Measurements from ENCODE around the gene OR5J2. TPM values are rescaled to one million over a fixed set of nuclear protein-coding genes. Genes with fewer than 3 reads are reported as not detected.

The OR5J2 gene
- total and polyA plus RNA-seq, 2 of the 4 experiments (the other 2 are of a cell fraction), result not detected

- H3K9me3 ChIP-seq (ENCODE audit: control insufficient read depth, insufficient read depth, low read length), result peaks cover 10% of the 10 kb centered on the region
- CTCF ChIA-PET, result no interaction called here
- no peaks in the 10 kb centered on the region for H3K79me1 ChIP-seq (ENCODE audit: low read depth in 1 of 2, low read length in 2 of 2)
- no peak overlapping the region for H2AK5ac ChIP-seq (ENCODE audit: low read depth, low read length)
- POLR2A ChIA-PET (ENCODE audit: unreplicated experiment), result no interaction called here
- H3K27ac ChIP-seq (ENCODE audit: insufficient read depth, low read length), result no peak overlapping the region
- intact Hi-C loops (cut with micrococcal nuclease), result no loop called here
- BruUV-seq (replicated peaks), result no TSS peak
- H3K4me1 ChIP-seq (ENCODE audit: control insufficient read depth, insufficient read depth, low read length), result no peaks in the 10 kb centered on the region
- H3K18ac ChIP-seq (ENCODE audit: low read depth, low read length), result no peak overlapping the region
- H3K36me3 ChIP-seq (ENCODE audit: control insufficient read depth, insufficient read depth, low read length), result no peaks in the 10 kb centered on the region
- no peak overlapping the region for H3K4me3 ChIP-seq (ENCODE audit: insufficient read depth, low read depth, low read length)
- no peaks in the 10 kb centered on the region for H3K27me3 ChIP-seq (ENCODE audit: control insufficient read depth, insufficient read depth, low read length)
- no peak overlapping the region for H3K56ac ChIP-seq (ENCODE audit: extremely low read depth, insufficient read depth, low read length)
- H2BK15ac ChIP-seq (ENCODE audit: low read depth, low read length), result no peak overlapping the region
- no peak overlapping the region for H3K9ac ChIP-seq (ENCODE audit: low read depth, low read length)
- no peak overlapping the region for H3K23ac ChIP-seq (ENCODE audit: low read depth, low read length)
- no peaks in the 10 kb centered on the region for H3K9me1 ChIP-seq (ENCODE audit: insufficient read depth, low read length)
- dilution Hi-C loops (cut with HindIII; ENCODE audit: low sequenced_read_pairs, unreplicated experiment), result no loop called here
- no peak overlapping the region for H4K5ac ChIP-seq (ENCODE audit: low read depth, low read length)
- no peaks in the 10 kb centered on the region for H4K20me1 ChIP-seq (ENCODE audit: insufficient read depth, low read length)
- no peak overlapping the region for H2BK120ac ChIP-seq (ENCODE audit: low read depth, low read length)
- H4K8ac ChIP-seq (ENCODE audit: low read depth in 2 of 2, low read length in 2 of 2), result no peak overlapping the region
- H4K91ac ChIP-seq (ENCODE audit: insufficient read depth, low read depth, low read length), result no peak overlapping the region
- no peak overlapping the region for H2AFZ ChIP-seq (replicated peaks; ENCODE audit: low read length, poor library complexity)
- TF ChIP-seq SMC3 (IDR thresholded peaks at IDR 0.05; ENCODE audit: low read depth, low read length), result no peak
- TF ChIP-seq MAFK (IDR thresholded peaks at IDR 0.05; ENCODE audit: low read depth, low read length), result peak; percentile 61
- TF ChIP-seq USF2 (IDR thresholded peaks at IDR 0.05; ENCODE audit: low read depth, low read length), result no peak
- no peak for TF ChIP-seq MXI1 (IDR thresholded peaks at IDR 0.05; ENCODE audit: borderline replicate concordance, low read depth, low read length)
- no peak for TF ChIP-seq RFX5 (IDR thresholded peaks at IDR 0.05; ENCODE audit: low read depth, low read length)
- TF ChIP-seq RCOR1 (IDR thresholded peaks at IDR 0.05; ENCODE audit: insufficient replicate concordance, low read length), result no peak
- TF ChIP-seq CEBPB (IDR thresholded peaks at IDR 0.05; ENCODE audit: low read depth, low read length), result no peak
- no peak overlapping the region for H3K4me2 ChIP-seq (ENCODE audit: low read depth, low read length)
- no peak overlapping the region for H2BK5ac ChIP-seq (ENCODE audit: low read depth, low read length, poor library complexity, severe bottlenecking)
- in situ Hi-C loops (cut with MboI; ENCODE audit: low sequenced_read_pairs), result loop anchor here (25.0 kb wide), 1 partner anchor 515 kb away; the partner anchor contains the start of genes OR4P4 and OR4S2
- H3K14ac ChIP-seq (replicated peaks; ENCODE audit: low read depth, low read length), result no peak overlapping the region
- no peak overlapping the region for H2BK20ac ChIP-seq (ENCODE audit: low read depth, low read length)
- ATAC-seq (ENCODE audit: low read depth) (no peak), DNase-seq (no peak)
- no peak overlapping the region for H3K4ac ChIP-seq (ENCODE audit: low read depth, low read length)
- no peak overlapping the region for H2AK9ac ChIP-seq (replicated peaks; ENCODE audit: low read depth, low read length, poor library complexity)
- 73% methylated on average over 12 of the region's 15 CpGs; no CpG with 5 or more reads in 1 of the 2 experiments for WGBS, 2 experiments (ENCODE audit: extremely low coverage in 2 of 2, insufficient read length in 1 of 2)
Measured at GRCh38 chr11:56152333-56152732, 24.1 kb upstream of the OR5J2 start.

All from IMR-90 (cell line).